Islet precursor cell (in vitro differentiated cells): ENCODE measurements around the gene GDPD1.
"Not testable (repeated sequence)": the region's sequence is repeated elsewhere in the genome, so short reads cannot be mapped to it uniquely, and the experiment has no call there.

Source experiments
- DNase-seq: peaks from one replicate; pipeline ENCODE4 v3.0.0-alpha.2; 2018

Gene GDPD1

GRCh38 chr17:59254742-59255141 lies 34.4 kb downstream of the GDPD1 start:
- no peak for DNase-seq

- DNase-seq, result no peak
These were observed 36.8 kb downstream of the GDPD1 start for GRCh38 chr17:59257101-59257500.

GRCh38 chr17:59260722-59261121 lies 40.4 kb downstream of the GDPD1 start:
- DNase-seq, result no peak

GRCh38 chr17:59266745-59267144 lies 46.4 kb downstream of the GDPD1 start:
- no peak for DNase-seq

- DNase-seq, result no peak
These were observed 47.5 kb downstream of the GDPD1 start for GRCh38 chr17:59267776-59268175.

GRCh38 chr17:59275618-59276017 lies 55.3 kb downstream of the GDPD1 start:
- no peak for DNase-seq

- no peak for DNase-seq
These were observed 56.7 kb downstream of the GDPD1 start for GRCh38 chr17:59277031-59277430.

GRCh38 chr17:59278406-59278805 lies 58.1 kb downstream of the GDPD1 start:
- no peak for DNase-seq

- no peak for DNase-seq
These were observed 64.0 kb downstream of the GDPD1 start for GRCh38 chr17:59284317-59284716.

- no peak for DNase-seq
These were observed 67.1 kb downstream of the GDPD1 start for GRCh38 chr17:59287452-59287851.

- no peak for DNase-seq
These were observed 67.6 kb downstream of the GDPD1 start for GRCh38 chr17:59287891-59288290.

- no peak for DNase-seq
These were observed 69.6 kb downstream of the GDPD1 start for GRCh38 chr17:59289981-59290301.

GRCh38 chr17:59290302-59290998 lies 70.1 kb downstream of the GDPD1 start:
- peak; percentile 74 for DNase-seq

GRCh38 chr17:59292174-59292523 lies 71.8 kb downstream of the GDPD1 start:
- DNase-seq, result no peak

GRCh38 chr17:59296190-59296589 lies 75.9 kb downstream of the GDPD1 start:
- peak; percentile 19 for DNase-seq

- peak; percentile 29 for DNase-seq
These were observed 78.2 kb downstream of the GDPD1 start for GRCh38 chr17:59298521-59298920.

GRCh38 chr17:59299400-59300092 lies 79.2 kb downstream of the GDPD1 start:
- no peak for DNase-seq

GRCh38 chr17:59300941-59301340 lies 80.6 kb downstream of the GDPD1 start:
- DNase-seq, result no peak

GRCh38 chr17:59304811-59305210 lies 84.5 kb downstream of the GDPD1 start:
- DNase-seq, result no peak

- DNase-seq, result no peak
These were observed 90.1 kb downstream of the GDPD1 start for GRCh38 chr17:59310263-59310920.

GRCh38 chr17:59311051-59311468 lies 90.7 kb downstream of the GDPD1 start:
- DNase-seq, result peak; percentile 67

- DNase-seq, result not testable (repeated sequence)
These were observed 91.2 kb downstream of the GDPD1 start for GRCh38 chr17:59311521-59311920.

- no peak for DNase-seq
These were observed 95.6 kb downstream of the GDPD1 start for GRCh38 chr17:59315866-59316265.
